Activated naive CD8-positive, alpha-beta T cell treated with anti-CD3 and anti-CD28 coated beads for 36 hours (primary cell): ENCODE results near the gene CCDC3. TPM values are rescaled to one million over a fixed set of nuclear protein-coding genes. Genes with fewer than 3 reads are reported as not detected.

Experiments
- total RNA-seq, 2 experiments: library from RNA; stranded (reverse); gene quantifications; one replicate each; pipeline ENCODE4 v1.2.3, GENCODE V29; 2021

Gene CCDC3
- total RNA-seq, 2 experiments from 2014 or later, result 0.06 to 0.14 TPM

Other genes starting within 250 kb of the CCDC3 start
- gene OPTN, start 98.5 kb upstream of the CCDC3 start, total RNA-seq, result 10 to 100 TPM; 30.8 to 32.9 TPM
- gene MCM10, start 159.8 kb upstream of the CCDC3 start, total RNA-seq, result 10 to 100 TPM; 89.3 to 91.2 TPM
- not detected for gene UCMA, start 232.7 kb upstream of the CCDC3 start, total RNA-seq